ENCODE measurements around the gene UTP25.

UTP25 gene

GRCh38 chr1:209827384-209828262 is at the start of gene UTP25:
Gene UTP25, plus strand, starts transcription at chr1:209827972. Its CDS starts 92 bp downstream, at chr1:209828064.
- TF ChIP-seq CTCF (conservative IDR thresholded peaks at IDR 0.05) (peak; percentile 82), ZFX (IDR thresholded peaks at IDR 0.05) (no peak)
- peak within 1 kb of the TSS; percentile 58 for H3K27ac ChIP-seq

GRCh38 chr1:209778102-209778501 is 49.7 kb upstream of the UTP25 start:
- no peak for TF ChIP-seq CTCF (conservative IDR thresholded peaks at IDR 0.05)
- TF ChIP-seq ZFX (IDR thresholded peaks at IDR 0.05), result no peak

GRCh38 chr1:209780268-209780667 is 47.5 kb upstream of the UTP25 start:
- H3K27ac ChIP-seq, result no peak overlapping the region
- no peak for TF ChIP-seq CTCF (conservative IDR thresholded peaks at IDR 0.05)
- no peak for TF ChIP-seq ZFX (IDR thresholded peaks at IDR 0.05)

More at GRCh38 chr1:209778102-209778501, 49.7 kb upstream of the UTP25 start:
- no peak overlapping the region for H3K27ac ChIP-seq

DNA sequence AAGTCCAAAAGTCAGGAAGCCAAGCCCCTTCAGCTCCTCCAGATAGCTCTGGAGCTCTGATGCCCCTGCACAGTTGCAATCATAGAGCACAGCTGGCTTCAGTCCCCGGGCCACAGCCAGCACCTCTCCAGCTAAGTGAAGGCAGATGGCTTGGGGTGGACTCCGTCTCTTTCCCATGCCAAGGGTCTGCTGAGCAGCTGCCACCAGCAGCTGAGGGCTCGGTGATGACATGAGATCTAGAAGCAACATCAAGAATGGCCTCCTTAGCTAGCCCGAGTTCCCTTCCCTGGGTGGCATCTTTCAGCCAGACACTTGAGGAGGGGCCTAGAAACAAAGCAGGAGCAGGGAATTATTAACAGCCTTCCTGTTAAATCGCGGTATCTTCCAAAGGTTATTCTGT is 44.4 kb upstream of the UTP25 start:
- H3K27ac ChIP-seq, result peak overlapping the region; percentile 89; the same call in 1 of the 2 replicates
- TF ChIP-seq ZFX (IDR thresholded peaks at IDR 0.05) (no peak), CTCF (conservative IDR thresholded peaks at IDR 0.05) (no peak)

- TF ChIP-seq ZFX (IDR thresholded peaks at IDR 0.05) (no peak), CTCF (conservative IDR thresholded peaks at IDR 0.05) (no peak)
These were observed 43.3 kb upstream of the UTP25 start, which contains the start of gene C1orf74 for GRCh38 chr1:209784265-209785169. Gene C1orf74, minus strand, starts transcription at chr1:209784559. Its CDS starts 925 bp downstream, at chr1:209783634.

GRCh38 chr1:209785592-209785991 is 42.2 kb upstream of the UTP25 start:
- TF ChIP-seq CTCF (conservative IDR thresholded peaks at IDR 0.05) (no peak), ZFX (IDR thresholded peaks at IDR 0.05) (no peak)
- peak overlapping the region; percentile 89; the same call in 1 of the 2 replicates for H3K27ac ChIP-seq

More at GRCh38 chr1:209784265-209785169, 43.3 kb upstream of the UTP25 start, which contains the start of gene C1orf74:
- peak within 1 kb of the TSS; percentile 89 for H3K27ac ChIP-seq

All from C4-2B (cell line).